Liver (tissue), 9 donors: ENCODE data around the gene ZNF70. TPM values are rescaled to one million over a fixed set of nuclear protein-coding genes. Genes with fewer than 3 reads are reported as not detected.

ENCODE experiments used
- DNase-seq: peaks from one replicate; pipeline ENCODE4 v3.0.0-alpha.2; 2017; ENCODE audit warnings: low spot score
- H3K27ac ChIP-seq, 2 donors: one replicate each; pipeline ENCODE4 v1.7.0; 2013; ENCODE audit warnings: inconsistent platforms in 2 of 2, low read length in 2 of 2, control low read depth in 1 of 2, low read depth in 1 of 2, mild to moderate bottlenecking in 1 of 2
- H3K27me3 ChIP-seq, 4 donors: one replicate each; pipeline versions ENCODE4 v1.6.1 to v1.7.0; 2013; ENCODE audit warnings: low read length in 3 of 4, inconsistent platforms in 1 of 4, mild to moderate bottlenecking in 1 of 4, moderate library complexity in 1 of 4; ENCODE audit not compliant: control insufficient read depth in 4 of 4, insufficient read depth in 4 of 4
- H3K36me3 ChIP-seq, 4 donors: one replicate each; pipeline versions ENCODE4 v1.6.1 to v1.7.0; 2013; ENCODE audit warnings: low read length in 3 of 4, mild to moderate bottlenecking in 3 of 4, low read depth in 1 of 4, moderate library complexity in 1 of 4; ENCODE audit not compliant: control insufficient read depth in 4 of 4, insufficient read depth in 3 of 4
- H3K4me1 ChIP-seq, 4 donors: one replicate each; pipeline versions ENCODE4 v1.6.1 to v1.7.0; 2013; ENCODE audit warnings: low read length in 3 of 4, mild to moderate bottlenecking in 3 of 4, moderate library complexity in 1 of 4; ENCODE audit not compliant: control insufficient read depth in 4 of 4, insufficient read depth in 4 of 4
- H3K4me3 ChIP-seq, 3 donors: one replicate each; pipeline versions ENCODE4 v1.6.1 to v1.7.0; 2013; ENCODE audit warnings: low read length in 3 of 3, control low read depth in 1 of 3, low read depth in 1 of 3, mild to moderate bottlenecking in 1 of 3
- H3K9ac ChIP-seq, 2 donors: one replicate each; pipeline ENCODE4 v1.7.0; 2013; ENCODE audit warnings: low read length in 2 of 2, mild to moderate bottlenecking in 2 of 2, moderate library complexity in 2 of 2, control low read depth in 1 of 2, low read depth in 1 of 2
- H3K9me3 ChIP-seq, 4 donors: one replicate each; pipeline versions ENCODE4 v1.6.1 to v1.7.0; 2013; ENCODE audit warnings: low read length in 3 of 4; ENCODE audit not compliant: control insufficient read depth in 4 of 4
- ATF3 ChIP-seq: IDR thresholded peaks from 2 replicates; pipeline ENCODE4 v1.6.1; 2016; ENCODE audit warnings: antibody characterized with exemption
- CTCF ChIP-seq: fragments of 150-350 bp; IDR thresholded peaks from 2 replicates; pipeline ENCODE4 v1.5.1; 2017; ENCODE audit warnings: improper control_type of control experiment, low read depth, low read length; ENCODE audit not compliant: missing input control
- EGR1 ChIP-seq, 2 donors: IDR thresholded peaks; 2 replicates each; pipeline ENCODE4 v1.6.1; 2016 to 2018; ENCODE audit warnings: antibody characterized with exemption in 2 of 2, low read depth in 2 of 2
- FOXA1 ChIP-seq: IDR thresholded peaks from 2 replicates; pipeline ENCODE4 v1.6.1; 2016; ENCODE audit warnings: antibody characterized with exemption
- FOXA2 ChIP-seq: IDR thresholded peaks from 2 replicates; pipeline ENCODE4 v1.6.1; 2016; ENCODE audit warnings: antibody characterized with exemption
- HNF4A ChIP-seq, 2 donors: conservative IDR thresholded peaks; 2 replicates each; pipeline ENCODE4 v1.6.1; 2016; ENCODE audit warnings: antibody characterized with exemption in 2 of 2, mild to moderate bottlenecking in 2 of 2
- HNF4G ChIP-seq: IDR thresholded peaks from 2 replicates; pipeline ENCODE4 v1.6.1; 2016; ENCODE audit warnings: antibody characterized with exemption
- JUND ChIP-seq, 2 donors: IDR thresholded peaks; 2 replicates each; pipeline ENCODE4 v1.6.1; 2016; ENCODE audit warnings: antibody characterized with exemption in 2 of 2
- MAX ChIP-seq: IDR thresholded peaks from 2 replicates; pipeline ENCODE4 v1.6.1; 2016; ENCODE audit warnings: antibody characterized with exemption
- NR2F2 ChIP-seq: IDR thresholded peaks from 2 replicates; pipeline ENCODE4 v1.6.1; 2016; ENCODE audit warnings: antibody characterized with exemption
- RAD21 ChIP-seq, 2 donors: IDR thresholded peaks; 2 replicates each; pipeline ENCODE4 v1.6.1; 2016; ENCODE audit warnings: antibody characterized with exemption in 2 of 2, mild to moderate bottlenecking in 2 of 2
- REST ChIP-seq: IDR thresholded peaks from 2 replicates; pipeline ENCODE4 v1.6.1; 2016; ENCODE audit warnings: antibody characterized with exemption, mild to moderate bottlenecking
- RXRA ChIP-seq, 2 donors: IDR thresholded peaks; 2 replicates each; pipeline ENCODE4 v1.6.1; 2017 to 2018; ENCODE audit warnings: antibody characterized with exemption in 2 of 2, mild to moderate bottlenecking in 1 of 2
- SP1 ChIP-seq: IDR thresholded peaks from 2 replicates; pipeline ENCODE4 v1.6.1; 2018; ENCODE audit warnings: antibody characterized with exemption, mild to moderate bottlenecking
- TAF1 ChIP-seq: conservative IDR thresholded peaks from 2 replicates; pipeline ENCODE4 v1.6.1; 2016; ENCODE audit warnings: antibody characterized with exemption, mild to moderate bottlenecking
- YY1 ChIP-seq: IDR thresholded peaks from 2 replicates; pipeline ENCODE4 v1.6.1; 2016; ENCODE audit warnings: antibody characterized with exemption, mild to moderate bottlenecking
- ZBTB33 ChIP-seq: IDR thresholded peaks from 2 replicates; pipeline ENCODE4 v1.6.1; 2016; ENCODE audit warnings: antibody characterized with exemption
- WGBS: extraction: QIAGEN DNeasy Blood & Tissue Kit; methylation state at CpG from one replicate; pipeline ENCODE4 v1.1.7; 2013; 5-methylcytosine and 5-hydroxymethylcytosine counted together
- polyA plus RNA-seq, 2 donors: library from polyadenylated mRNA; stranded (reverse) in 1 of 2; unstranded in 1 of 2; fragments of 200-250 nt in 1 of 2; fragments of >200 nt in 1 of 2; fragmentation: Nextera tagmentation in 1 of 2; extraction: Ambion mirVana in 1 of 2; gene quantifications; one replicate each; pipeline versions ENCODE4 v1.2.1 to v1.2.3, GENCODE V29; 2013 to 2015
- total RNA-seq, 2 donors: library from RNA; depleted of rRNA; stranded (reverse); fragments of >200 nt; gene quantifications; one replicate each; pipeline ENCODE4 v1.2.3, GENCODE V29; 2014
- donor health status: healthy.
- donor health status: healthy.
- donor health status: healthy.
- donor health status: healthy.
- donor health status: healthy.

Gene ZNF70
- total and polyA plus RNA-seq, 4 donors = 0.14 to 1.9 (median 0.68) TPM

- 95% methylated on average over 5 of the region's 5 CpGs for WGBS
- Histone ChIP-seq H3K9ac (no peak overlapping the region), H3K36me3 (no peaks in the 10 kb centered on the region), H3K4me3 (no peak overlapping the region), H3K27me3 (no peaks in the 10 kb centered on the region), H3K27ac (no peak overlapping the region), H3K4me1 (peaks cover 9 to 23% (median 15%) of the 10 kb centered on the region in 4 donors), H3K9me3 (no peaks in the 10 kb centered on the region)
- TF ChIP-seq ATF3 (no peak), FOXA2 (no peak), CTCF (no peak)
- no peak for DNase-seq
These were observed 28.8 kb upstream of the ZNF70 start for GRCh38 chr22:23779731-23780130.

GRCh38 chr22:23779083-23779482 is 28.2 kb upstream of the ZNF70 start:
- H3K4me3 ChIP-seq = no peak overlapping the region
- no peak for DNase-seq
- H3K36me3 ChIP-seq = no peaks in the 10 kb centered on the region
- no peaks in the 10 kb centered on the region for H3K27me3 ChIP-seq
- no peak overlapping the region for H3K27ac ChIP-seq
- no peaks in the 10 kb centered on the region for H3K9me3 ChIP-seq
- WGBS = 97% methylated on average over 16 of the region's 16 CpGs
- H3K9ac ChIP-seq = no peak overlapping the region
- no peak for TF ChIP-seq FOXA2
- TF ChIP-seq HNF4G = no peak
- no peak for TF ChIP-seq NR2F2
- TF ChIP-seq CTCF = no peak
- TF ChIP-seq ZBTB33 = no peak
- no peak for TF ChIP-seq RXRA (IDR thresholded peaks at IDR 0.05)
- no peak for TF ChIP-seq REST
- TF ChIP-seq EGR1 (IDR thresholded peaks at IDR 0.05; ENCODE audit: low read depth in 2 of 2) = no peak
- no peak for TF ChIP-seq ATF3
- no peak for TF ChIP-seq RAD21 (IDR thresholded peaks at IDR 0.05)
- TF ChIP-seq TAF1 = no peak
- no peak for TF ChIP-seq FOXA1
- TF ChIP-seq SP1 = no peak
- TF ChIP-seq MAX = no peak
- TF ChIP-seq HNF4A (conservative IDR thresholded peaks at IDR 0.05) = no peak
- no peak for TF ChIP-seq JUND (IDR thresholded peaks at IDR 0.05)
- no peak for TF ChIP-seq YY1
- peaks cover 9 to 23% (median 14%) of the 10 kb centered on the region in 4 donors for H3K4me1 ChIP-seq
